OCI-LY1 (cell line): ENCODE data around the gene CRAMP1.

ENCODE experiments used
- CTCF ChIP-seq: fragments of 200-600 bp; sonication (generic), shearing (Covaris generic); IDR thresholded peaks from 2 replicates; pipeline ENCODE4 v1.5.1; 2017; ENCODE audit warnings: mild to moderate bottlenecking, antibody characterized with exemption, low read length, moderate library complexity, mixed read lengths
- EZH2 ChIP-seq: fragments of 200-600 bp; sonication (generic), shearing (Covaris generic); IDR thresholded peaks from 2 replicates; pipeline ENCODE4 v1.8.0; 2017; ENCODE audit warnings: borderline replicate concordance, mixed run types, mild to moderate bottlenecking, antibody characterized with exemption, low read length, moderate library complexity, mixed read lengths

GRCh38 chr16:1709356-1709755, 97.2 kb downstream of the CRAMP1 start:
- TF ChIP-seq CTCF (no peak), EZH2 (no peak)
